K562 (cell line): ENCODE results near the gene MLC1. TPM values are rescaled to one million over a fixed set of nuclear protein-coding genes. Genes with fewer than 3 reads are reported as not detected.

ENCODE experiments used
- CBX3 ChIP-seq, 2 experiments: IDR thresholded peaks; 1 replicate in 1 of 2; 2 replicates in 1 of 2; pipeline ENCODE4 v1.6.1; 2012; ENCODE audit warnings: inconsistent platforms in 2 of 2, low read length in 2 of 2, borderline replicate concordance in 1 of 2, control low read depth in 1 of 2
- E2F8 ChIP-seq: fragments of 450-650 bp; IDR thresholded peaks from 2 replicates; pipeline ENCODE4 v1.7.1; 2018; ENCODE audit warnings: mild to moderate bottlenecking, low read depth; ENCODE audit not compliant: partially characterized antibody
- ESRRB ChIP-seq: fragments of 250-450 bp; sonication (Bioruptor Pico); IDR thresholded peaks from 2 replicates; pipeline ENCODE4 v1.5.0; 2020; ENCODE audit warnings: mild to moderate bottlenecking, moderate library complexity, borderline replicate concordance
- FOXA1 ChIP-seq: fragments of 450-650 bp; IDR thresholded peaks from 2 replicates; pipeline ENCODE4 v1.6.1; 2016; ENCODE audit warnings: mild to moderate bottlenecking, borderline replicate concordance
- HDAC1 ChIP-seq, 2 experiments: fragments of 450-650 bp; IDR thresholded peaks; 2 replicates each; pipeline ENCODE4 v1.6.1; 2016 to 2017; ENCODE audit warnings: inconsistent platforms in 1 of 2, mild to moderate bottlenecking in 1 of 2, moderate library complexity in 1 of 2
- HMG20A ChIP-seq: fragments of 450-650 bp; formaldehyde crosslinking; conservative IDR thresholded peaks from 2 replicates; pipeline ENCODE4 v1.4.0; 2020; ENCODE audit warnings: mild to moderate bottlenecking, mixed read lengths
- HOMEZ ChIP-seq: fragments of 250-450 bp; sonication (Bioruptor Pico); IDR thresholded peaks from 2 replicates; pipeline ENCODE4 v1.4.0; 2020; ENCODE audit warnings: mild to moderate bottlenecking, moderate library complexity
- MTF1 ChIP-seq: fragments of 250-450 bp; sonication (Bioruptor Pico); IDR thresholded peaks from 2 replicates; pipeline ENCODE4 v1.9.0; 2021; ENCODE audit warnings: moderate library complexity, mild to moderate bottlenecking, inconsistent platforms, borderline replicate concordance
- NCOA6 ChIP-seq: fragments of 450-650 bp; IDR thresholded peaks from 2 replicates; pipeline ENCODE4 v1.6.1; 2017; ENCODE audit warnings: mild to moderate bottlenecking
- PHF8 ChIP-seq: fragments of 200-600 bp; sonication (generic); IDR thresholded peaks from 2 replicates; pipeline ENCODE4 v1.6.1; 2012; ENCODE audit warnings: mixed run types, mild to moderate bottlenecking, inconsistent platforms, low read length, moderate library complexity, borderline replicate concordance
- POLR2G ChIP-seq: fragments of 200-400 bp; formaldehyde crosslinking; IDR thresholded peaks from 2 replicates; pipeline ENCODE4 v1.6.1; 2017; ENCODE audit warnings: low read depth, mild to moderate bottlenecking, antibody characterized with exemption, low read length, moderate library complexity
- POU5F1 ChIP-seq: fragments of 150-350 bp; IDR thresholded peaks from 2 replicates; pipeline ENCODE4 v1.6.1; 2014; ENCODE audit warnings: borderline replicate concordance, low read length, low read depth, mild to moderate bottlenecking; ENCODE audit not compliant: partially characterized antibody
- SMAD2 ChIP-seq: fragments of 150-350 bp; IDR thresholded peaks from 2 replicates; pipeline ENCODE4 v1.6.1; 2014; ENCODE audit warnings: low read depth, mild to moderate bottlenecking, low read length
- SMARCA4 ChIP-seq: fragments of 450-650 bp; IDR thresholded peaks from 2 replicates; pipeline ENCODE4 v1.6.1; 2016
- TFAP4 ChIP-seq: sonication (generic); formaldehyde crosslinking; IDR thresholded peaks from 2 replicates; pipeline ENCODE4 v1.8.0; 2022; ENCODE audit warnings: missing genetic modification reagents, mild to moderate bottlenecking, moderate library complexity, borderline replicate concordance
- ZBED1 ChIP-seq: IDR thresholded peaks from 2 replicates; pipeline ENCODE4 v1.6.1; 2014
- ZBTB43 ChIP-seq: sonication (generic); formaldehyde crosslinking; IDR thresholded peaks from 2 replicates; pipeline ENCODE4 v1.8.0; 2023; ENCODE audit warnings: mild to moderate bottlenecking, missing genetic modification reagents
- ZKSCAN8 ChIP-seq: fragments of 200-800 bp; sonication (Bioruptor generic); IDR thresholded peaks from 2 replicates; pipeline ENCODE4 v1.6.1; 2016; ENCODE audit warnings: missing genetic modification characterization, missing compliant biosample characterization
- ZNF316 ChIP-seq: fragments of 450-650 bp; IDR thresholded peaks from 2 replicates; pipeline ENCODE4 v1.6.1; 2016
- ZNF589 ChIP-seq: fragments of 200-800 bp; sonication (Bioruptor generic); IDR thresholded peaks from 2 replicates; pipeline ENCODE4 v1.6.1; 2016; ENCODE audit warnings: low read depth, missing genetic modification characterization, missing compliant biosample characterization
- ZNF76 ChIP-seq: fragments of 250-450 bp; sonication (Bioruptor Pico); IDR thresholded peaks from 2 replicates; pipeline ENCODE4 v1.4.0; 2020; ENCODE audit warnings: mild to moderate bottlenecking, moderate library complexity, borderline replicate concordance
- ZNF778 ChIP-seq: fragments of 450-650 bp; formaldehyde crosslinking; IDR thresholded peaks from 2 replicates; pipeline ENCODE4 v1.4.0; 2020; ENCODE audit warnings: mild to moderate bottlenecking, moderate library complexity
- polyA plus RNA-seq, 8 experiments: library from polyadenylated mRNA; depleted of rRNA in 4 of 8; stranded (reverse) in 5 of 8; unstranded in 3 of 8; fragments of >200 nt; fragmentation: Nextera tagmentation in 2 of 8; fragmentation: Illumina TruSeq in 1 of 8; extraction: Ambion mirVana in 2 of 8; extraction: Trizol in 1 of 8; gene quantifications; 2 replicates each; pipeline versions ENCODE4 v1.2.1 to v1.2.3, GENCODE V29; 2011 to 2014; ENCODE audit warnings: inconsistent platforms in 1 of 8, missing spikeins in 1 of 8
- total RNA-seq, 7 experiments: library from RNA; depleted of rRNA in 6 of 7; stranded (reverse); fragments of >200 nt in 6 of 7; fragmentation: Illumina TruSeq in 2 of 7; extraction: Trizol in 2 of 7; gene quantifications; 2 replicates each; pipeline versions ENCODE4 v1.2.1 to v1.2.3, GENCODE V29; 2011 to 2021; ENCODE audit warnings: low replicate concordance in 1 of 7

The MLC1 gene
- total and polyA plus RNA-seq, 9 of the 15 experiments (the other 6 are each of a cell fraction or from before 2014, with no cell fraction given), result 0.06 to 0.98 (median 0.39) TPM

- TF ChIP-seq E2F8 (peak; percentile 63), PHF8 (no peak; the same call in 1 of the 2 replicates), ESRRB (CRISPR knock-in tag) (no peak), ZNF778 (CRISPR knock-in tag) (no peak), ZBTB43 (CRISPR knock-in tag) (no peak), POU5F1 (no peak), HMG20A (no peak), TFAP4 (CRISPR knock-in tag) (peak; percentile 37; the same call in 1 of the 2 replicates), ZNF589 (CRISPR knock-in tag) (0 out of 2 replicates have a peak, but pooled peaks have one; percentile 24), ZBED1 (peak; percentile 78; the same call in 1 of the 2 replicates), HOMEZ (CRISPR knock-in tag) (no peak), ZNF76 (CRISPR knock-in tag) (no peak), ZKSCAN8 (CRISPR knock-in tag) (no peak), SMAD2 (no peak), HDAC1 (IDR thresholded peaks at IDR 0.05) (0 out of 4 replicates have a peak, but pooled peaks of 1 of the 2 experiments have one; percentile 26), ZNF316 (0 out of 2 replicates have a peak, but pooled peaks have one; percentile 16), SMARCA4 (0 out of 2 replicates have a peak, but pooled peaks have one; percentile 46), POLR2G (peak; percentile 84), MTF1 (no peak), NCOA6 (no peak), FOXA1 (no peak), CBX3 (IDR thresholded peaks at IDR 0.05; ENCODE audit: borderline replicate concordance in 1 of 2, low read length in 2 of 2) (no peak)
These were observed 32.0 kb upstream of the MLC1 start (continued) for GRCh38 chr22:50117168-50117762.
